Thyroid gland (tissue), 4 donors: ENCODE measurements around the gene DIP2A.

Experiments
- CTCF ChIP-seq, 6 experiments: fragments of 200-600 bp in 3 of 6; fragments of 450-650 bp in 3 of 6; sonication (generic) in 3 of 6; IDR thresholded peaks; one replicate each; pipeline ENCODE4 v1.5.1; 2016 to 2019; ENCODE audit warnings: antibody characterized with exemption in 6 of 6, mild to moderate bottlenecking in 2 of 6, inconsistent platforms in 1 of 6, moderate library complexity in 1 of 6
- POLR2A ChIP-seq, 2 donors: fragments of 450-650 bp; IDR thresholded peaks; one replicate each; pipeline ENCODE4 v1.6.1; 2017; ENCODE audit warnings: antibody characterized with exemption in 2 of 2, mild to moderate bottlenecking in 2 of 2, moderate library complexity in 1 of 2

GRCh38 chr21:46552865-46553379 lies 94.2 kb downstream of the DIP2A start:
- no peak for TF ChIP-seq POLR2A (IDR thresholded peaks at IDR 0.05)
- TF ChIP-seq CTCF (IDR thresholded peaks at IDR 0.05) = no peak
